ENCODE data around the gene BEND7. TPM values are rescaled to one million over a fixed set of nuclear protein-coding genes. Genes with fewer than 3 reads are reported as not detected.

BEND7 gene
- total and polyA plus RNA-seq, 2 of the 8 experiments (the other 6 are each of a cell fraction or from before 2014, with no cell fraction given): 1.9 to 8.2 TPM

DNA sequence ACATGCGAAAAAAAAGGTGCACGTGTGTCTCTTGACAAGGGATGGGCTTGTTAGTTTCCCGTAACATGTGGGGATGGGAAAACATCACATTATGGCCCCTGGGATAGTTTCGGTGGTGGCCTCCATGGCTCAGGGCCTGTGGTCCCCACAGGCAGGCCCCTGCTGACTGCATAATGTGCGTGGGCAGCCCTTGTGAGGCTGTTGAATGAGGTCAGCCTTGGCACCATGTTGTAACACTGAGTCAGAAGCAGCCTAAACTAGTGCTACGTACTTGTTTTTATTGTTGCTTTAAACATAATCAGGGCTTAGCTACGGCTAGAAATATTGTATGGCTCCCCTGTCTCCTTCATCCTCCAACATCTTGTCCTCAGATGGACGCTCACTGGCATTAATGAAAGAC is 80.6 kb downstream of the BEND7 start:
- no peak overlapping the region for H3K14ac ChIP-seq (ENCODE audit: insufficient read length)
- no peak overlapping the region for H3K9ac ChIP-seq (replicated peaks in 1 of 4; ENCODE audit: extremely low read depth in 1 of 4, low read depth in 3 of 4, low read length in 3 of 4)
- WGBS, 2 experiments (ENCODE audit: extremely low coverage in 1 of 2, insufficient coverage in 1 of 2, insufficient read length in 1 of 2, insufficient replicate concordance in 2 of 2, low coverage in 1 of 2, low lambda C conversion rate in 2 of 2, missing lambda C conversion rate in 1 of 2): 85% methylated on average over 8 of the region's 8 CpGs; no CpG with 5 or more reads in 1 of the 2 experiments
- no peak overlapping the region for H2AFZ ChIP-seq (ENCODE audit: low read length)
- no peak overlapping the region for H4K91ac ChIP-seq (replicated peaks; ENCODE audit: insufficient read length, low read length)
- no peak overlapping the region for H2AK5ac ChIP-seq (ENCODE audit: low read depth, low read length)
- CTCF ChIA-PET (ENCODE audit: partially characterized antibody): interaction anchor here (0.6 kb wide), 1 partner anchor 95 kb away, joined by 4 read pairs; no protein-coding TSS in a partner anchor
- no peak overlapping the region for H2BK15ac ChIP-seq (ENCODE audit: low read length)
- H3K79me2 ChIP-seq (ENCODE audit: control insufficient read depth in 1 of 2, insufficient read depth in 2 of 2, low read length in 2 of 2): no peaks in the 10 kb centered on the region
- H2BK120ac ChIP-seq (replicated peaks; ENCODE audit: low read depth, low read length): no peak overlapping the region
- no peak overlapping the region for H2BK12ac ChIP-seq (ENCODE audit: low read depth, low read length)
- H3K4me2 ChIP-seq (ENCODE audit: insufficient read depth in 1 of 2, low read depth in 2 of 2, low read length in 2 of 2): no peak overlapping the region
- H3K27me3 ChIP-seq (replicated peaks in 1 of 4; ENCODE audit: control insufficient read depth in 3 of 4, extremely low read depth in 1 of 4, insufficient read depth in 3 of 4, low read length in 3 of 4): 0 out of 7 replicates have a peak, but pooled peaks cover 0 to 2% (median 0%) of the 10 kb centered on the region in 4 experiments
- no peak overlapping the region for H4K5ac ChIP-seq (ENCODE audit: insufficient read length, low read depth, low read length)
- FAIRE-seq (no peak), DNase-seq (ENCODE audit: low read depth in 1 of 2, low spot score in 2 of 2) (peak in 1 of 2 experiments; percentile 22)
- H4K20me1 ChIP-seq (replicated peaks in 1 of 2; ENCODE audit: control insufficient read depth in 1 of 2, insufficient read depth in 2 of 2, low read length in 2 of 2): no peaks in the 10 kb centered on the region
- peaks cover 0 to 5% (median 0%) of the 10 kb centered on the region in 4 experiments; a peak in 2 of 7 replicates for H3K4me1 ChIP-seq (replicated peaks in 1 of 4; ENCODE audit: control insufficient read depth in 3 of 4, insufficient read depth in 4 of 4, low read length in 3 of 4)
- no peak overlapping the region for H3K23ac ChIP-seq (ENCODE audit: insufficient read length)
- no peaks in the 10 kb centered on the region for H3K36me3 ChIP-seq (ENCODE audit: control insufficient read depth in 2 of 4, insufficient read depth in 4 of 4, low read length in 3 of 4)
- H3K79me1 ChIP-seq (ENCODE audit: low read depth, low read length): no peaks in the 10 kb centered on the region
- H3K56ac ChIP-seq (replicated peaks; ENCODE audit: insufficient read length, low read depth, low read length): no peak overlapping the region
- H2BK5ac ChIP-seq (ENCODE audit: low read depth, low read length): no peak overlapping the region
- H2BK20ac ChIP-seq (ENCODE audit: low read length): no peak overlapping the region
- H3K27ac ChIP-seq (ENCODE audit: low read depth, low read length): no peak overlapping the region
- POLR2A ChIA-PET (ENCODE audit: partially characterized antibody): no interaction called here
- no peak overlapping the region for H4K8ac ChIP-seq (ENCODE audit: extremely low read depth, insufficient read depth, low read length)
- H3K4ac ChIP-seq (replicated peaks; ENCODE audit: insufficient read length, low read depth, low read length): no peak overlapping the region
- H3K23me2 ChIP-seq (ENCODE audit: low read depth, low read length): no peaks in the 10 kb centered on the region
- H3K9me3 ChIP-seq (ENCODE audit: insufficient read depth in 2 of 2, low read depth in 1 of 2, low read length in 1 of 2): no peaks in the 10 kb centered on the region
- TF ChIP-seq EGR1 (IDR thresholded peaks at IDR 0.05; ENCODE audit: borderline replicate concordance, low read depth, low read length): no peak
- TF ChIP-seq EP300 (IDR thresholded peaks at IDR 0.05; ENCODE audit: borderline replicate concordance in 1 of 2, low read depth in 2 of 2, low read length in 2 of 2): no peak
- no peak for TF ChIP-seq CEBPB (IDR thresholded peaks at IDR 0.05; ENCODE audit: low read depth, low read length)
- no peak for TF ChIP-seq MAFK (IDR thresholded peaks at IDR 0.05; ENCODE audit: low read depth, low read length)
- no peak for TF ChIP-seq SIX5 (IDR thresholded peaks at IDR 0.05; ENCODE audit: low read depth, low read length)
- no peak for TF ChIP-seq SP1 (IDR thresholded peaks at IDR 0.05; ENCODE audit: low read depth, low read length)
- TF ChIP-seq FOSL1 (IDR thresholded peaks at IDR 0.05; ENCODE audit: insufficient read depth, low read depth, low read length): no peak
- TF ChIP-seq CBX8 (IDR thresholded peaks at IDR 0.05; ENCODE audit: borderline replicate concordance, low read depth, low read length): no peak
- no peak for TF ChIP-seq TAF1 (IDR thresholded peaks at IDR 0.05; ENCODE audit: low read depth, low read length)
- TF ChIP-seq, protein P1, sequence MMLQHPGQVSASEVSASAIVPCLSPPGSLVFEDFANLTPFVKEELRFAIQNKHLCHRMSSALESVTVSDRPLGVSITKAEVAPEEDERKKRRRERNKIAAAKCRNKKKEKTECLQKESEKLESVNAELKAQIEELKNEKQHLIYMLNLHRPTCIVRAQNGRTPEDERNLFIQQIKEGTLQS (IDR thresholded peaks at IDR 0.05; ENCODE audit: insufficient read depth, low read depth, low read length): no peak
- no peak for TF ChIP-seq RXRA (IDR thresholded peaks at IDR 0.05; ENCODE audit: insufficient read depth, low read depth, low read length)
- no peak for TF ChIP-seq HDAC2 (IDR thresholded peaks at IDR 0.05; ENCODE audit: borderline replicate concordance in 1 of 2, low read depth in 2 of 2, low read length in 2 of 2)
- no peak for TF ChIP-seq JUND (IDR thresholded peaks at IDR 0.05; ENCODE audit: low read length)
- no peak for TF ChIP-seq RAD21 (IDR thresholded peaks at IDR 0.05 in 1 of 2, conservative IDR thresholded peaks at IDR 0.05 in 1 of 2; ENCODE audit: low read depth in 2 of 2, low read length in 2 of 2)
- H3K4me3 ChIP-seq (ENCODE audit: extremely low read depth in 1 of 4, insufficient read depth in 2 of 4, low read depth in 3 of 4, low read length in 4 of 4): no peak overlapping the region
- no peak overlapping the region for H3K18ac ChIP-seq (ENCODE audit: extremely low read depth, low read length)
